CD4-positive, alpha-beta T cell treated with Interleukin-6 at 100 ng/mL for 8 hours (primary cell): ENCODE results near the gene MAST1.
"Not testable (repeated sequence)": the region's sequence is repeated elsewhere in the genome, so short reads cannot be mapped to it uniquely, and the experiment has no call there.

Source experiments
- DNase-seq: peaks from one replicate; pipeline ENCODE4 v3.0.0-alpha.2; 2020; ENCODE audit warnings: mixed read lengths, low spot score

MAST1 gene

GRCh38 chr19:12838182-12838885 is at the start of gene MAST1:
MAST1 (plus strand) TSS chr19:12838515; CDS start chr19:12838573, 58 bp downstream.
- peak; percentile 33 for DNase-seq

GRCh38 chr19:12788682-12789097 is 49.6 kb upstream of the MAST1 start:
- DNase-seq, result peak; percentile 37

- no peak for DNase-seq
Observed at GRCh38 chr19:12789098-12789903, 49.0 kb upstream of the MAST1 start.

- peak; percentile 91 for DNase-seq
Observed at GRCh38 chr19:12789904-12790619, 48.3 kb upstream of the MAST1 start.

GRCh38 chr19:12790628-12791344 is 47.5 kb upstream of the MAST1 start:
- DNase-seq, result no peak

- peak; percentile 98 for DNase-seq
Observed at GRCh38 chr19:12791345-12792050, 46.8 kb upstream of the MAST1 start, which contains the start of gene JUNB. JUNB (plus strand) TSS chr19:12791486; CDS start chr19:12791772, 286 bp downstream.

GRCh38 chr19:12792051-12792852 is 46.1 kb upstream of the MAST1 start:
- DNase-seq, result peak; percentile 76

GRCh38 chr19:12792853-12793289 is 45.4 kb upstream of the MAST1 start:
- DNase-seq, result no peak

- DNase-seq, result peak; percentile 93
Observed at GRCh38 chr19:12793290-12794195, 44.8 kb upstream of the MAST1 start.

- DNase-seq, result no peak
Observed at GRCh38 chr19:12794196-12794941, 43.9 kb upstream of the MAST1 start.

GRCh38 chr19:12794971-12795381 is 43.3 kb upstream of the MAST1 start:
- DNase-seq, result no peak

- DNase-seq, result peak; percentile 79
Observed at GRCh38 chr19:12796146-12797071, 41.9 kb upstream of the MAST1 start.

- DNase-seq, result no peak
Observed at GRCh38 chr19:12797141-12797587, 41.2 kb upstream of the MAST1 start.

GRCh38 chr19:12797607-12798006 is 40.7 kb upstream of the MAST1 start:
- DNase-seq, result not testable (repeated sequence)

GRCh38 chr19:12799742-12800465 is 38.4 kb upstream of the MAST1 start:
- DNase-seq, result no peak

GRCh38 chr19:12800466-12800770 is 37.9 kb upstream of the MAST1 start:
- DNase-seq, result no peak
